Activated B cell treated with CpG ODN at 0.5 μM for 24 hours (primary cell): ENCODE results near the gene KCNK2. TPM values are rescaled to one million over a fixed set of nuclear protein-coding genes. Genes with fewer than 3 reads are reported as not detected.

Experiments
- ATAC-seq: fragments of 200-7000 bp; cut with Tn5 transposase; one replicate; pipeline ENCODE4 v1.10.0; 2021; ENCODE audit warnings: low read depth, mild to moderate bottlenecking, moderate library complexity
- CTCF ChIA-PET: fragments of 350-600 bp; sonication (Branson Sonifier 250); formaldehyde crosslinking; loops from one replicate; lab custom pipeline; 2021; ENCODE audit warnings: antibody characterized with exemption; lab: Charles Lee
- POLR2A ChIA-PET: fragments of 350-600 bp; sonication (Branson Sonifier 250); formaldehyde crosslinking; loops from one replicate; lab custom pipeline; 2021; ENCODE audit warnings: antibody characterized with exemption; lab: Charles Lee
- DNase-seq: peaks from one replicate; pipeline ENCODE4 v3.0.0; 2022
- H3K27ac Mint-ChIP-seq: one replicate; pipeline ENCODE4 v1.8.0; 2020; ENCODE audit warnings: mixed read lengths
- H3K27me3 Mint-ChIP-seq: one replicate; pipeline ENCODE4 v1.8.0; 2021; ENCODE audit warnings: mixed read lengths
- H3K36me3 Mint-ChIP-seq: one replicate; pipeline ENCODE4 v1.8.0; 2021; ENCODE audit warnings: low read depth, mixed read lengths
- H3K4me1 Mint-ChIP-seq: one replicate; pipeline ENCODE4 v1.8.0; 2021; ENCODE audit warnings: mixed read lengths
- H3K4me3 Mint-ChIP-seq: one replicate; pipeline ENCODE4 v1.8.0; 2020; ENCODE audit warnings: mild to moderate bottlenecking, mixed read lengths
- H3K9me3 Mint-ChIP-seq: one replicate; pipeline ENCODE4 v1.8.0; 2020; ENCODE audit warnings: mixed read lengths
- intact Hi-C: fragments of 100-400 bp; cut with micrococcal nuclease; formaldehyde crosslinking; loops from one replicate; pipeline ENCODE4 v1.15.1; 2024
- total RNA-seq: library from RNA; stranded (reverse); gene quantifications from 2 replicates; pipeline ENCODE4 v1.2.3, GENCODE V29; 2022
- TF ChIP-seq, protein P1 (sequence below): fragments of 200-600 bp; IDR thresholded peaks from one replicate; pipeline ENCODE4 v1.8.0; 2022; ENCODE audit warnings: antibody characterized with exemption, mild to moderate bottlenecking

The KCNK2 gene, protein sequence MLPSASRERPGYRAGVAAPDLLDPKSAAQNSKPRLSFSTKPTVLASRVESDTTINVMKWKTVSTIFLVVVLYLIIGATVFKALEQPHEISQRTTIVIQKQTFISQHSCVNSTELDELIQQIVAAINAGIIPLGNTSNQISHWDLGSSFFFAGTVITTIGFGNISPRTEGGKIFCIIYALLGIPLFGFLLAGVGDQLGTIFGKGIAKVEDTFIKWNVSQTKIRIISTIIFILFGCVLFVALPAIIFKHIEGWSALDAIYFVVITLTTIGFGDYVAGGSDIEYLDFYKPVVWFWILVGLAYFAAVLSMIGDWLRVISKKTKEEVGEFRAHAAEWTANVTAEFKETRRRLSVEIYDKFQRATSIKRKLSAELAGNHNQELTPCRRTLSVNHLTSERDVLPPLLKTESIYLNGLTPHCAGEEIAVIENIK
- not detected in 2 replicates for total RNA-seq

DNA sequence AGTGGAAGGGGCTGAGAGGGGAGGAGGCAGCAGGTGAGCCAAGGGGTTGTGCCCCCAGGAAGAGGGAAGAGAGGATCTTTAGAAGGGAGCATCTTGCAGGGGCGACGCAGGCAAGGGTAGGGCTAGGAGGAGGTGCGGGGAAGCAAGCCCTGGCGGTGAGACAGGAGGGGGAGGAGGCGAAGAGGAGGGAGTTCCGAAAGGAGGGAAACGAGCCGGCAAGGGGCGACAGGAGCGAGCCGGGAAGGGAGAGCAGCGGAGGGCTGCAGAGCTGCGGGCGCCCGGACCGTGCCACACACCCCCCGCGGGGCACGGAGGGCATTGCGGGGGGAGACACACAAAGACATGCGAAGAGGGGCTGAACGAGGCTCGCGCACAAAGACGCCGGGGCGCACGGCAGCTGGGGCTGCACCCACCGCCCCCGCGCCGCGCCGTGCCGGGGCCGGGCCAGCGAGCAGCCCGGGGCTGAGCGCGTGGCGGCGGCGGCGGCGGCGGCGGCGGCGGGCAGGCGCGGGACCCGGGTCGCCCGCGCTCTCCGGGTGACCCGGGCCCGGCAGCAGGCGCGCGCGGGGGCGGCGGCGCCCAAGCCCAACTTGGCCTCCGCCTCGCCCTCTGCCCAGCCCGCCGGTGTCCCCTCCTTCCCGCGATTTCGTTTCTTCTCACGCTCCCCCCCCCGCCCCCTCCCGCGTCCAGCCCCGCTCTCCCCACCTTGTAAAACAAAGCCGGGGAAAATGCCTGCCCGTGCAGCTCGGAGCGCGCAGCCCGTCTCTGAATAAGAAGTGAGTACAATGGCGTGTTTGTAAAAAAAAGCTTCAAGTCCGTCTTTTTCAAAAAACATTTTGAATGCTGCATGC lies at the start of gene KCNK2:
Gene KCNK2 (plus strand): TSS at position 206 of the 851 bp plus-strand sequence. CDS start 649 bp downstream, outside the sequence.
- Mint-ChIP-seq H3K4me3 (no peak within 1 kb of the TSS), H3K36me3 (no peaks in the 10 kb centered on the region), H3K27ac (no peak within 1 kb of the TSS), H3K9me3 (no peaks in the 10 kb centered on the region), H3K27me3 (peaks cover 36% of the 10 kb centered on the region), H3K4me1 (no peaks in the 10 kb centered on the region)
- ChIA-PET POLR2A (no interaction called here), CTCF (no interaction called here)
- TF ChIP-seq, protein P1, sequence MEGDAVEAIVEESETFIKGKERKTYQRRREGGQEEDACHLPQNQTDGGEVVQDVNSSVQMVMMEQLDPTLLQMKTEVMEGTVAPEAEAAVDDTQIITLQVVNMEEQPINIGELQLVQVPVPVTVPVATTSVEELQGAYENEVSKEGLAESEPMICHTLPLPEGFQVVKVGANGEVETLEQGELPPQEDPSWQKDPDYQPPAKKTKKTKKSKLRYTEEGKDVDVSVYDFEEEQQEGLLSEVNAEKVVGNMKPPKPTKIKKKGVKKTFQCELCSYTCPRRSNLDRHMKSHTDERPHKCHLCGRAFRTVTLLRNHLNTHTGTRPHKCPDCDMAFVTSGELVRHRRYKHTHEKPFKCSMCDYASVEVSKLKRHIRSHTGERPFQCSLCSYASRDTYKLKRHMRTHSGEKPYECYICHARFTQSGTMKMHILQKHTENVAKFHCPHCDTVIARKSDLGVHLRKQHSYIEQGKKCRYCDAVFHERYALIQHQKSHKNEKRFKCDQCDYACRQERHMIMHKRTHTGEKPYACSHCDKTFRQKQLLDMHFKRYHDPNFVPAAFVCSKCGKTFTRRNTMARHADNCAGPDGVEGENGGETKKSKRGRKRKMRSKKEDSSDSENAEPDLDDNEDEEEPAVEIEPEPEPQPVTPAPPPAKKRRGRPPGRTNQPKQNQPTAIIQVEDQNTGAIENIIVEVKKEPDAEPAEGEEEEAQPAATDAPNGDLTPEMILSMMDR, result no peak
- ATAC-seq (no peak), DNase-seq (no peak)
- intact Hi-C loops, result no loop called here

DNA sequence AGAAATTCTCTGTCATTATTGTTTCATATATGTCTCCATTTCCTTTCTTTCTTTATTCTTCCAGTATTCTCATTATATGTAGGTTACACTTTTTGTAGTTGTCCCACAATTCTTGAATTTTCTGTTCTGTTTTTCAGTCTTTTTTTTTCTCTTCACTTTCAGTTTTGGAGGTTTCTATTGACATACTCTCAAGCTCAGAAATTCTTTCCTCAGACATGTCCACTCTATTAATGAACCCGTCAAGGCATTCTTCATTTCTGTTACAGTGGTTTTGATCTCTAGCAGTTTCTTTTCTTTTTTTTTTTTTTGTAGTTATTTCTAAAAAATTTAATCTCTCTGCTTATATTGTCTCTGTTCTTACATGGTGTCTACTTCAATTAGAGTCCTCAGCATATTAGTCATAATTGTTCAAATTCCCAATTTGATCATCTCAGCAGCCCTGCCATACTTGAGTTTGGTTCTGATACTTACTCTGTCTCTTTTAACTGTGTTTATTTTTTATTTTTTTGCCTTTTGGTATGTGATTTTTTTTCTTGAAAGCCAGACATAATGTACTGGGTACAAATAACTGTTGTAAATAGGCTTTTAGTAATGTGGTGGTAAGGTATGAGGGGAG lies 49.5 kb upstream of the KCNK2 start:
- POLR2A ChIA-PET, result no interaction called here
- CTCF ChIA-PET, result no interaction called here
- H3K4me1 Mint-ChIP-seq, result no peaks in the 10 kb centered on the region
- no peaks in the 10 kb centered on the region for H3K27me3 Mint-ChIP-seq
- TF ChIP-seq, protein P1, result no peak
- H3K4me3 Mint-ChIP-seq, result no peak overlapping the region
- no peak for DNase-seq
- ATAC-seq, result no peak
- no peaks in the 10 kb centered on the region for H3K36me3 Mint-ChIP-seq
- H3K27ac Mint-ChIP-seq, result no peak overlapping the region
- intact Hi-C loops, result no loop called here
- no peaks in the 10 kb centered on the region for H3K9me3 Mint-ChIP-seq

DNA sequence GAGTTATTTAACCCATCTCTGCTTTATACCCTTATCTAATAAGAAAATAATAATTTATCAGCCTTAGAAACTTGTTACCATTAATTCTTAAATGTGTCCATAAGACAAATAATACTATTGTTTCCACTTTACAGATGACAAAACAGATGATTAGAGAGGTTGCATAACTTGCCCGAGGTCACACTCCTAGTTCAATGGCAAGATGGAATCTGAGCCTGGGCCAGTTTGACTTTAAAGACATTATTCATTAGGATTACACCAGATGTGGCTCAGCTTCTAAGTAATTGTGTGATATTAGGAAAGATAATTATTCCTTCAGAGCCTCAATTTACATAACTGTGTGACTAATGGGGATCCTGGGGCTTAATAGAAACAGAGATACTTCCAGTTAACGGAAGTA lies 42.3 kb upstream of the KCNK2 start:
- intact Hi-C loops, result no loop called here
- Mint-ChIP-seq H3K36me3 (no peaks in the 10 kb centered on the region), H3K4me1 (no peaks in the 10 kb centered on the region), H3K9me3 (no peaks in the 10 kb centered on the region), H3K4me3 (no peak overlapping the region), H3K27ac (no peak overlapping the region), H3K27me3 (no peaks in the 10 kb centered on the region)
- TF ChIP-seq, protein P1, result no peak
- ChIA-PET CTCF (no interaction called here), POLR2A (no interaction called here)
- ATAC-seq (no peak), DNase-seq (no peak)

DNA sequence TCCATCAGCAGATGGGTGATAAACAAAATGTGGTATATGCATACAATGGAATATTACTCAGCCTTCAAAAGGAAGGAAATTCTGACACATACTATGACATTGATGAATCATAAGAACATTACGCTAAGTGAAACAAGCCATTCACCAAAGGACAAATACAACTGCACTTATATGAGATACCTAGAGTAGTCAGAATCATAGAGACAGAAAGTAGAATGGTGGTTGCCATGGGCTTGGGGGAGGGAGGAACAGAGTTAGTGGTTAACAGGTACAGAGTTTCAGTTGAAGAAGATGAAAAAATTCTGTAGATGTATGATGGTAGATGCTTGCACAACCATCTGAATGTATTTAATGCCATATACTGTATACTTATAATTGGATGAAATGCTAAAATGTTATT lies 39.1 kb upstream of the KCNK2 start:
- DNase-seq, result no peak
- intact Hi-C loops, result no loop called here
- ChIA-PET CTCF (no interaction called here), POLR2A (no interaction called here)
- Mint-ChIP-seq H3K4me3 (no peak overlapping the region), H3K9me3 (no peaks in the 10 kb centered on the region), H3K27me3 (no peaks in the 10 kb centered on the region), H3K27ac (no peak overlapping the region), H3K36me3 (no peaks in the 10 kb centered on the region), H3K4me1 (no peaks in the 10 kb centered on the region)
- TF ChIP-seq, protein P1, result no peak
- no peak for ATAC-seq

DNA sequence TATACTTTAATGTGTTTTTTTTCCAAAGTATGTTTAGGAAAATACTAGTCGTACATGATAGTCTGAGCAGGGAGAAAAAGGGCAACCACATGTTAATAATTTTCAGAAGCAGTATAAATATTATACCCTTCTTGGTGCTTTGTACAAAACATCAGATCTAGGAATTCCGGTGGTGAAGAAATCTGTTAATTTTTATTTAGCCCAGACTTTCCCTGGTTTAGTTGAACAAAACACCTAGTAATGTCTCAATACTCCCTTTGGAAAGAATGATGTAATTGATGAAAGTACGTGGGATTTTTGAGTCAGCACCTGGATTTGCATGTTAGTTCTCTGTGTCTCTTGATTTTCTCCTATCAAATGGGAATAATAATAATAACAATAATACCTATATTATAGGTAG lies 38.4 kb upstream of the KCNK2 start:
- Mint-ChIP-seq H3K27ac (no peak overlapping the region), H3K36me3 (no peaks in the 10 kb centered on the region), H3K27me3 (no peaks in the 10 kb centered on the region), H3K4me3 (no peak overlapping the region), H3K4me1 (no peaks in the 10 kb centered on the region), H3K9me3 (no peaks in the 10 kb centered on the region)
- ATAC-seq (no peak), DNase-seq (no peak)
- ChIA-PET CTCF (no interaction called here), POLR2A (no interaction called here)
- intact Hi-C loops, result no loop called here
- TF ChIP-seq, protein P1, result no peak
